Retinal pigment epithelial cell (primary cell): ENCODE results near the gene GSN.
A peak's percentile ranks its signal among the peaks of the same experiment; 100 is the strongest.

ENCODE experiments used
- DNase-seq: peaks from one replicate; pipeline ENCODE4 v3.0.0-alpha.2; 2010; ENCODE audit warnings: low read depth
- H3K4me3 ChIP-seq: 2 replicates; pipeline ENCODE4 v1.5.1; 2011; ENCODE audit warnings: mild to moderate bottlenecking, low read length, control low read depth, moderate library complexity
- TF ChIP-seq, protein P1 (sequence below): conservative IDR thresholded peaks from 2 replicates; pipeline ENCODE4 v1.5.1; 2011; ENCODE audit warnings: low read depth, low read length, control low read depth, inconsistent platforms

GSN gene

GRCh38 chr9:121284733-121285451 is 16.9 kb downstream of the GSN start:
- TF ChIP-seq, protein P1, sequence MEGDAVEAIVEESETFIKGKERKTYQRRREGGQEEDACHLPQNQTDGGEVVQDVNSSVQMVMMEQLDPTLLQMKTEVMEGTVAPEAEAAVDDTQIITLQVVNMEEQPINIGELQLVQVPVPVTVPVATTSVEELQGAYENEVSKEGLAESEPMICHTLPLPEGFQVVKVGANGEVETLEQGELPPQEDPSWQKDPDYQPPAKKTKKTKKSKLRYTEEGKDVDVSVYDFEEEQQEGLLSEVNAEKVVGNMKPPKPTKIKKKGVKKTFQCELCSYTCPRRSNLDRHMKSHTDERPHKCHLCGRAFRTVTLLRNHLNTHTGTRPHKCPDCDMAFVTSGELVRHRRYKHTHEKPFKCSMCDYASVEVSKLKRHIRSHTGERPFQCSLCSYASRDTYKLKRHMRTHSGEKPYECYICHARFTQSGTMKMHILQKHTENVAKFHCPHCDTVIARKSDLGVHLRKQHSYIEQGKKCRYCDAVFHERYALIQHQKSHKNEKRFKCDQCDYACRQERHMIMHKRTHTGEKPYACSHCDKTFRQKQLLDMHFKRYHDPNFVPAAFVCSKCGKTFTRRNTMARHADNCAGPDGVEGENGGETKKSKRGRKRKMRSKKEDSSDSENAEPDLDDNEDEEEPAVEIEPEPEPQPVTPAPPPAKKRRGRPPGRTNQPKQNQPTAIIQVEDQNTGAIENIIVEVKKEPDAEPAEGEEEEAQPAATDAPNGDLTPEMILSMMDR, result no peak
- DNase-seq, result no peak
- H3K4me3 ChIP-seq, result no peak overlapping the region

DNA sequence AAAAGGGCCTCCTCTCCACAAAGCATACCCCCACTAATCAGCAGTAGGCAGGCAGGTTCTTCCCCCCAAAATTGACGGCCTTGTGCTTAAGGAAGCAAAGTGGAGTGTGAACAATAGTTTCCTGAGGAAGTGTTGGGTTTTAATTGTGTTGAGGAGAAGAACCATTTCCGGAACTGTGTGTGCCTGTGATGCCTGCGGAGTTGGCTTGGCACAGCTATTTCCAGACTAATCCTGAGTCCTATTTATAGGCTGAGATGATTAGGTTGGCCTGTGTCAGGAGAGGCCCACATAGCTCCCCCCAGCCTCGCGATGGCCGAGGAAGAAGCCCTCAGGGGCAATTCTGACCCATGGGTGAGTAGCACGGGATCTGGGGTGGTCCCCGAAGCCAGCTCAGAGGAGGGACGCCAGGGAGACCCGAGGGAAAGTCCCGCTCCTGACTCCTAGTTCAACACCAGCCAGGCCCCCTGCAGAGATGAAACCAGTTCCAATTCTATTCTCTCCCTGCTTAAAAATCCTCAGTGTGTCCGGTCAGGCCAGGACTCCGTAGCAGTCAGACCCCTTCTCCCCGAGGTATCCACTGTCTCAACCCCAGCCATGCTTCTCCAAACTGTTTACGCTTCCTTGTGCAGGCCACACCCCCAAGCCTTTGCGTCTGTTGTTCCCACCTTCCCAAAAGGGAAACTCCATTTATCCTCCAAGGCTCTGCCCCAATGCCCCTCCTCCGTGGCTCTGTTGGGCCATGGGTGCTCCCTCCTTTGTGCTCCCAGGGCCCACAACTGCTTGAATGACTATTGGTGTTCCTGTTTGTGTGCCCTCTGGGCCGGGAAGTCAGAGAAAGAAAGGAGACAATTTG is 18.1 kb downstream of the GSN start:
- TF ChIP-seq, protein P1, result no peak
- no peak overlapping the region for H3K4me3 ChIP-seq

GRCh38 chr9:121286688-121286972 is 18.7 kb downstream of the GSN start:
- H3K4me3 ChIP-seq, result no peak overlapping the region
- TF ChIP-seq, protein P1, result no peak

More for the DNA sequence above, 18.1 kb downstream of the GSN start:
- peak; percentile 91 for DNase-seq

DNA sequence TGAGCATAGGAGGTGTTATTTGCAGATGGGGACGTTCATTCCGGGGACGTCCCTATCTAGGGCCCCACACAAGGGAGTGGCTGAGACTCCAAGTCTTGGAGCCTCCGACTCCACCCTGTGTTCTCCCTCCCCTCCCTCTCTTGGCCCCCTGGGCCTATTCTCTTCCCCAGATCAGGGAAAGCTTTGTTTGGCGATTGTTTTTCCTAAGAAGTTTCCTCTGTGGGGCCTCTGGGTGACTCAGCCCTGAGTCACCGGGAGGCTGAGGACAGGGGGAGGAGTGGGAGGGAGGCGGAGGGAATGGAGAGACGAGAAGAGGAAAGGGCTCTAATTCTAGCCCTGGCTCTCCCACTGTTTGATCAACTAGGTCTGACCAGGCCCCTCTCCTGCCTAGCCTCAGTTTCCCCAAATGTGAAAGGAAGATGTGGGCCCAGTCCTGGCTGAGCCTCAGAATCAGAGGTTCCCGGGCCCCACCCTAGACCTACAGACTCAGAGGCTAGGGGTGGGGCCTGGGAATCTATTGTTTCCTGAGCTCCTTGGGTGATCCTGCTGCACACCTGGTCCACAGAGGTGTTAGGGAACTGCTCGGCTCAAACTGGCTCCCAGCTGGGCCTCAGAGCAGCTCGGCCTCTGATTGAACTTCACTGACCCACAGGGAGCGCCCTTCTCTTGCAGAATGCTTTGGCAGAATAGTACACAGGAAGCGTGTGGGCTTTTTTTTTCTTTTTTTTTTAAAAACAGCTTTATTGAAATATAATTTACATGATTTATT is 19.2 kb downstream of the GSN start:
- peak; percentile 94 for DNase-seq
- H3K4me3 ChIP-seq, result peak overlapping the region; percentile 14
- TF ChIP-seq, protein P1, result no peak

More at GRCh38 chr9:121286688-121286972, 18.7 kb downstream of the GSN start:
- DNase-seq, result no peak

GRCh38 chr9:121288673-121289025 is 20.7 kb downstream of the GSN start:
- H3K4me3 ChIP-seq, result no peak overlapping the region
- DNase-seq, result no peak
- TF ChIP-seq, protein P1, result no peak

DNA sequence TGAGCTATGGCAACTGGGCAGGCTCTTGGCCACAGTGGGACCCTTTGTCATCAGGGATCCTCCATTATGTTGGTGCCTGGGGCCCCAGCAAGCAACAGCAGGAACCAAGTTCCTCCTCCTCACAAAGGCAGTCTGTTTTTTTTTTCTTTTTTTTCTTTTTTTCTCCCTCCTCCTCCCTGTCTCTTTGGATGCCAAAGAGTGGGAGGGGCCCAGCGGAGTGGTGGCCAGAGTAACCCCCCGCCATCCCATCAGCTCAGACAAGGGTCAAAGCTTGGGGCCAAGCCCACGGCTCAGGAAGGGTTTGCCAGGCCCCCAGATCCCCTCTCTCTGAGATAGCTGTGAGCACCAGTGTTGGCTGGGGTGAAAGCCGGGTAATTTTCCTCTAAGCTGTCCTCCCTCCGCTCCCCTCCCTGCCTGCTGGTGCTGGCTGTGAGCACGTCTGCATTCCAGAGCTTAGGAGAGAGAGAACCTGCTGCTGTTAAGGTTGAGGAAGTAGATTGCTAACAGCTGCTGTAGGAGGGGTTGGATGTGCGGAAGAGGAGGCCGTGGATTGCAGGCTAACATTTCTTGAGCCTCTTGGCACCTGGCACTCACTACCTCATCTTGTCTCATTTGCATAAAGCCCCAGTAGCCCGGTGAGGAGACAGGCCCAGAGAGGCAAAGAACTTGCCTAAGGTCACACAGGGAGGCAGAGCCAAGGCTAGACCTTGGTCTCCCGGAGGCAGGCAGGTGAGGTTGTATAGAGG is 21.2 kb downstream of the GSN start:
- no peak overlapping the region for H3K4me3 ChIP-seq
- TF ChIP-seq, protein P1, result no peak
- peak; percentile 96 for DNase-seq
